DMS153 (cell line): Measurements from ENCODE around the gene RBMS3.

Experiments used
- DNase-seq: peaks from one replicate; lab custom pipeline; 2025; lab: John Stamatoyannopoulos, UW

RBMS3 gene

DNA sequence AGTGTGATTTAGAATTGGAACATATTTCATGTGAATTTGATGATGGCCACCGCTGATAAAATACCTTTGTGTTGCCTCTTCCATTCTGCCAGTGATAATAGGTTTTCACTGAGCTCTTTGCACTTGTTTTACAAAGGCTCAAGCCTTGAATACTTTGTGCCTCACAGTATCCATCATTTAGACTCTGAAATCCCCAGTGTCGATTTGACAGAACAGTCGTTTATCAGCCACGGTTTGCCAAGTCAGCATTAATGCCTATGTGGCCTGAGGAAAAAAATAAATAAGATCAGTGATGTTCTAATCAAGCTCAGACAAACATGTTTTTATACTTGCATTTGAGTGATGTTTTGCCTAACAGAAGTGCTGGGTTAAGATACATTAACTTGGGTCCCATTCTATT is 399.1 kb downstream of the RBMS3 start:
- no peak for DNase-seq

DNA sequence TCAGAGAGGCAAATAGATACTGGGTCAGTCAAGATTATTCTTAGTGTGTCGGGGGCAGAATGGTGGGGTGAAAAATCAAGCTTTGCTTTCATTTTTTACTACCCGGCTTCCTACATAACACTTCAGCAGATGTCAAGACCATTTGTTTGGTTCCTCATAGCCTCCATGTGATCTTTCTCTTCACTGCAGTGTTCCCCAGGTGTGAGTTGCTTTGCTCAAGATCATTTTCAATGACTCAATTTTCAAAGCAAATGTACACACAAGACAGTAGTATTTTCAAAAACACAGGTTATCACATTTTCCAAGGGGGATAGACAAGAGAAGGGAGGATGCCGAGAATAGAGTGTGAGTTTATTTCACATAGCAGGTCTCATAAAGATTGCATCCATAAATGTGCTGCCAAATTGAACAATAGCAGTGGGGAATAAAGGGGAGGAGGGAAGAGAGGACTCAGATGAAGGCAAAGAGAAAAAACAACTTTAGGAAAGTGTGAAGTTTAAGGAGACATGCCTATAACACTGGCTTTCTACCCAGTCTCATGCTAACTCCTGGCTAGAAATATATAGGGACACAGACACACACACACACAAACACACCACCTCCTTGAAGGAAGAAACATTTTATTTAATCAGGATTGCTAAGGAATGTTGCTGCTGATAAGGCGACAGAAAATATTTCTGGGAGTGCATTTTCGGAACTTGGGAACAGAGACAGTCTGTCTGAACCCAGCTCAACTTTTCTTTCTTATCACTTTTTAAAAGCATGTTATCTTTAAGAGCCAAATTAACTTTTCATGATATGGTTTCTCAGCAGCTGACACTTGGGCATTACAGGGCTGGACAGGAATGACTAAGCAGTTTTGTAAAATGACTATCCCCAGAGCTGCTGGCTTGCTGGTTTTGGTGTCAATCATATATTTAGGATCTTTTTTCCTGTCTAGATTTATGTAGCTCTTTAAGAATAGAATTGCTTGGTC is 402.4 kb downstream of the RBMS3 start:
- DNase-seq, result no peak

DNA sequence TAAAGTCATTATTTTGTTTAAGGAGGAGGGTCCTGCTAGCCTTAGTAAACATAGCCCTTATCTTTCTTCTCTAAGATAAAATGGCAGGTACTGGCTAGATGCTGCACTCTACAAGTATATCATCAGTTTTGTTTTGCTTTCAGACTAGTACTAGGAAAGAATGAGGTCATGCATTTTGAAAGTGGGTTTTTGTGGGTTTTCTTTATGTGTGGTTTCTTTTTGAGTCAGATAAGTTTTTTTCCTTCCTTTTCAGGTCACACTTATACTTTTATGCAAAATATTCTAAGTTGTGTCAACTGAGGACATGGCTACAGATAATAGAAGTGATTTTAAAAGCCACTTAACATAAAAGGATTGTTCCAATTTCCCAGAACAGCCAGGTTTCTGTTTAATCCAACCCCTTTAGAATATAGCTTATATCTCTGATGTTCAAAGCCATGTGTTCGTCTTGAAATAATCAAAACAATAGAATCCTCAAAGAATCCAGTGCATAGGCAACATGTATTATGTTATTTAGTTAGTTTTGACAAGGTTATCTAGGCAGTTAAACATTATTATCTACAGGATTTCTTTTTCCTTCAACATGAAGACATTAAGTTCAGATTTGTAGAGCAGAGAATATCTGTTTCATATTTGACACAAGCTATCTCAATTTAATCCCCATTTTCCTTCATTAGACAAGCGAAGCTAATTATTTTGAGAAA is 406.2 kb downstream of the RBMS3 start:
- no peak for DNase-seq

DNA sequence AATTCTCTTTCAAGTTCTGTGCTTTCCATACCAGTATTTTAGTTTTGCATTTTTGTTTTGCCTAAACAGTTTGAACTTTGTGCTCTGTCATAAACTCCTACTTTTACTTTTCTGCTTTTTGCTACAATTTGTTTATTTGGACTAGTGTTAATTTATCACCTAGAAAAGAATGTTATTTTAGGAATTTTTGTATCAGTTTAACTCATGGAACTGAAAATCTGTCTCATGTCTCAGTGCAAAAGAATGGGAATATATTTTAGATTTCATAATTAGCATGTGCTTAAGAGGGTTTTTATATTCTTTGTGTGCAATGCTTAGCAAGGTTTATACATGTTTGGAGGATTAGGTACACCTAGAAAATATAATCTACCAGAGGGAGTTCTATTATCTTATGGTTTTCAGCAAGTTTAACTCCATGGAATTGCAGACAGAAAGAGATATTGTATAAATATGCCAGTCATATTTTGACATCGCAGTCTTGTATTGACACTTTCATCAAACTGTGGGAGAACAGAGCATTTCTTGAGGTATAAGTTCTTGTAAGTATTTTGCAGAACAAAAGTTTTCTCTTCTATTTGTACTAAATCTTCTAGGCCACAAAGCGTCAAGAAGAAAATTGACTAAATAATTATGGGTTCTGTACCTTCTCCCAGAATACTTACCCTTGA is 409.9 kb downstream of the RBMS3 start:
- no peak for DNase-seq

DNA sequence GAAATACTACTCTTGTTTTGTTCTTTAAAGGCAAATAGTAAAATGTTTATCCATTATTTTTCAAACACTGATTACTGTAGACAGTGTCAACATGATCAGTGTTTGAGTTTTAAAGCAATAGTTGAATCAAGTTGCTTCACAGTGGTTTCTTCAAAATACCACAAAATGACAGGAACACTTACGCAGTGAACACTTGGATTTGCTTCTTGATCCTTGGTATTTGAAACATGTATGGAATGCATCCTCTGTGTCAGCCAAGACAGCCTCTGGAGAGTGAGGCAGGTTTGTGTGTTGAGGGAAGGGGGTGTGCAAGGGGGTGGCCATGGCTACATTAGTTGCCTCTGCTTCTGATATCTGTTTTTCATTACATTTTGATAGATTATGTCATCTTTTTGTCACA is 413.0 kb downstream of the RBMS3 start:
- no peak for DNase-seq

DNA sequence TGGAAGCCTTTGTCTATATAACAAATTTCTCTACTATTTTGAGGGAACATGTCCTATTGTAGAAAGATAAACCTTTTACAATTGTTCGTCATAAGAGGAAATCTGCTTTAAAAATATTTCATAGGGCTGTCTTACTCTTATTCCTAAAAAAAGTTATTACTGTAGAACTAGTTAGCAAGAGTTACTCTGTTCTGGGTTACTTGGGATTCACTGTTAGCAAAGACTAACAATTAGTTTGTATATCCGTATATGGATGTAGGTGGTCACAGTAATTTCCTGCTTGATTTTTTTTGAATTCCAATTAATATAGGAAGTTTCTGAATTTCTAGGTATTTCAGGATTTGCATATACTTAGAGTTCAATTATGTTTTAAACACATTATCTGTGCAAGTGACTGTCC is 413.5 kb downstream of the RBMS3 start:
- DNase-seq, result no peak

DNA sequence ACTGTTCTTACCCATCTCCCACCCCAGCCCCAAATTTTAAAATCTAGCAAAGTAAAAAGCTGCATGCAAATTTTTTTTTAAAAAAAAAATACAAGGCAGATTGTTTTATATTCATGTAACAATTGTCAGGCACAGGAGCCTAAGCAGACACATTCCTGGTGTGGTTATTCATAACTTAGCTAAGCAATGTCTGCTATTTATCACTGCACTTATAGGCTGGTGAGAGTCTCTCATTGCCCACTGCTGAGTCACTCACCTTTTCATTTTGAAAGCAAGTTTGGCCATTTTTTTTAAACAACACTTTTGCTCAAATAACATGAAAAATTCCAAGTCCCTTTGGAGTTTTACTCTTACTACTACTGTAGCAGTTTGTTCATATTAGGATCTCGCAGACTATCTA is 413.9 kb downstream of the RBMS3 start:
- DNase-seq, result no peak

DNA sequence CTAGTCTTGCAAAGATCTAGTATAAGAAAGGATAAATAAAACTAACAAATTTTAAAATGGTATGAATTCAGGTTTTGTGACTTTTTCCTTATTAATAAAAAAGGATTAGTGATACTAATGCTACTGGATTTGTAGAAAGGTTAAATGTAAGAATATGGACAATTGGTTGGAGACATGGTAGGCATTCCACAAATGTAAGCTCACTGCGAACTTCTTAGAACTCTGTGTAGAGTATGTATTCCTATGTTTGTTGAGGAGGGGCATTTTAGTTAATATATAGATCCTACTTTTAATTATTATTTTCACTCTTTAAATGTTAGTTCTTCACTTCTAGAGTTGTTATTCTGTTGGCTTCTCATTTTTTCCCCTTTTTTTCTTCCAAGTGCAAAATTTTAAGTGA is 414.3 kb downstream of the RBMS3 start:
- no peak for DNase-seq

DNA sequence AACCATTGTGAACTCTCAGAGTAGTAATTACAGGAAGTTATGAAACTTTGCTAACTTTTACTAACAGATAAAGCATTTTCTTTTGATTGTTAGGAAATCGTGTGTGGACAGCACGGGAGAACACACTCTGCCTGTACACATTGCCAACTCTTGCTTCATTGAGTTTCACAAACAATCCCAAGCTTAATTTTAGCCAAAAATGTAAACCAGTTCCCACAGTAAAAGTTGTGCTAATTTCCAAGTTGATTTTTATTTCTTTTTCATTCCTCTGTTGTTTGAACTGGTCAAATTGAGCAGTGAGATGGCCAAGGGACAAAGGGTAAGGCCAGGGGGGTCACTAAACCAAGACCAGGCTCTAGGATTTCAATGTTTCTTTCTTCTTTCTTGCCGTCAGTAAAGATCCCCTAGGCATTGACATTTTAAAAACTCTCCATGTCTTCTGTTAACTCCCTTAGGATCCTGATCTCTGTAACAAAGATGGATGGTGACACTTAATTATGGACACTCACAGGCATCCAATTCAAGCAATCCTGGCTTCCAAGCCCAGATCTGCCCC is 414.9 kb downstream of the RBMS3 start:
- no peak for DNase-seq

DNA sequence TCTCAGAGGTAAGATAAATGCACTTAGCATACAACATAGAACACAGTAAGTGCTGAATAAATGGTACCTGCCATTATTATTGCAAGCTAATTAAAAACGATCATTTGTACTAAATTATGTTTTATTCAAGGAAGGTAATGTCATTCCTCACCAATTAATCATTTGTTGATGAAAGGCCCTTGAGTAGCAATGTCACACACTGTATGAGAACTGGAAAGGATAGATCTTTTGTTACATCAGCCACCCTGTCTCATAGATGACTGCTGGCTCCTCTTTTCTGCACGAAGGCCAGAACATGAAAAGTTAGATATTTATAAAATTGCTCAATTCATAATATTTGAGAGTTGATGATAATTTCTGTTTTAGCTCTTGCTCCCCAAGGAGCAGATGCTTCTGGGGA is 415.4 kb downstream of the RBMS3 start:
- DNase-seq, result no peak

DNA sequence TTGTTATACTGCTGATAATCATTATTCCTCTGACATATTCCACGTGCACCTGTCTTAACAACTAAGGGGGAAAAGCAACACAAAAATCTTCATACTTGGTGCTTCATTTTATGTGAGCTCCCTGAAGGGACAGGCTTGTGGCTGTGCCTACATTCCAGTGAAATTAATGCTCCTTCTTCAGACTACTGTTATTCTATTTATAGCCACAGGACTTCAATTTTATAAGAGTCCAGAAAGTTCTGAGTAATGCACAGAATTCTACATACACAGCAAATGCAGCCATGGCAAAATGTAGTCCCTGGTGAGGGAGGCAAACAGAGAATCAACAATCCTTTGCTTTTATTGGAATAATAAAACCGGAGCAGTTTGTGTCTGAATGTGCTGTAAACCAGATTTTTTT is 417.1 kb downstream of the RBMS3 start:
- DNase-seq, result no peak

DNA sequence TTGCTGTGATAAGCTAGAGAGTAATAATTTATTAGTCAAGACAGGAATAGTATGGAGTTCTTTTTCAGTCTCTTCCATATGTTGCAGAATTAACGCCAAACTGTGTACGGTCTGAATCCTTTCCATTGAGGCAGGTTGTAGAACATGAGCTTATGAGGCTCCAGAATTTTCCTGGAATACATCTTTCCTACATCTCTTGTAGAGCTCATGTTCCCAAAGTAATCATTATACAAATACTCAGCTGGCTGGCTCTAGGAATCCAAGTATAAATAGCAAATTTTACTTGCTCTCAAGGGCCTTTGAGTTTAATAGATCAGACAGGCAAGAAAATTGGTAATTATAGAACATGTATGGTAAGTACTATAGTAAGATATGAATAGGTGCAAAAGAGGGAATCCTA is 419.4 kb downstream of the RBMS3 start:
- DNase-seq, result no peak

DNA sequence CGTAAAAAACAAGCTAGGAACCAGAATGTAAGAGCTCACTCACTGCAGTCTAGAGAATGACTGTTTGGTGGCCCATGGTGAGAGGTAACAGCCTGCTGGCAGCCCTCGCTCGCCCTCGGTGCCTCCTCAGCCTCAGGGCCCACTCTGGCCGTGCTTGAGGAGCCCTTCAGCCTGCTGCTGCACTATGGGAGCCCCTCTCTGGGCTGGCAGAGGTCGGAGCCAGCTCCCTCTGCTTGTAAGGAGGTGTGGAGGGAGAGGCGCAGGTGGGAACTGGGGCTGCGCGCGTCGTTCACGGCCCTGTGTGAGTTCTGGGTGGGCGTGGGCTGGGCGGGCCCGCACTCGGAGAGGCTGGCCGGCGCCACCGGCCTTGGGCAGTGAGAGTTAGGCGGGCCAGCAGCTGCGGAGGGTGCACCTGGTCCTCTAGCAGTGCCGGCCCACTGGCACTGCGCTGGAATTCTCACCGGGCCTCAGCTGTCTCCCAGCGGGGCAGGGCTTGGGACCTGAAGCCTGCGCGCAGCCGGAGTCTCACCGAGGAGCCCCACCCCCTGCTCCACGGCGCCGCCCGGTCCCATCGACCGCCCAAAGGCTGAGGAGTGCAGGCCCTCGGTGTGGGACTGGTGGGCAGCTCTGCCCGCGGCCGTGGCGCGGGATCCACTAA is 420.6 kb downstream of the RBMS3 start:
- DNase-seq, result no peak

DNA sequence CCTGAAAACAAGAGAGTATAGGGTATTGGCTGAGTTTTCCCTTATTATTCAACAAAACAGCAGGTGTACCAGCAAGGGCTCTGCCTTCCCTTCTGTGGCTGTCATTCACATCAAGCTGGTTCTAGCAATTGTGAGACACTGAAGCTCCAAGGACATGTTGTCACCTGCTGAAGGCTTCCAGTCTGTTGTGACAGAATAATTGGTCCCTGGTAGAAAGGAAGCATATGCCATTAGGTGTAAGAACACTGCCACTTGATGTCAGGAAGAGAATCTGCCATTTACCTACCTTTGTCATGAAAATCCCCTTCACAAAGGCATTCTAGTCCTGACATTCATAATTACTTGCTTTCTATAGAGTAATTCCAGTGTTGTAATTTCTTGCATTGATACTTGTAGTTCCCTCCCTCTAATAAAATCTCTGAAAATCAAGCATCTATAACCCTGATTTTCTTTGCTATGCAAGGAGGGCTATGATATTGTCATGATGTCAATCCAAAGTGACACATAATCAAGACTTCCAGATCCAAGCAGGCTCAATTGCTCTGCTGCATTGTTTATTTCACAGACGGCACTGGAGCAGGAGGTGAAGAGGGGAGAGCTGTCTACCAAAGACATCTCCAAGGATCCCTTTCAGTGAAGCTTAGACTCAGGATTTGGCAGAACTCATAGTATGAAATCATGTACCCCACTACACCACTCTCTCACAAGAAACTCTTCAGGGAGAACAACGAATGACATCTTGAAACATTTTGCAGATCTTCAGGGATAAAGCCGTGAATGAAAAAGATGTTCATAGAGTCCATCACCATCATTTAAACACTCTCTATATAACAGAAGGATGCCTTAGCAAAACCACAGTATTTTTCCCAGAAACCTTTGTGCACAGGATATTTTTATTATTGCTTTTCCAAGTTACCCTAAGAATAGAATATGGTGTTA is 425.3 kb downstream of the RBMS3 start:
- DNase-seq, result peak; percentile 42

DNA sequence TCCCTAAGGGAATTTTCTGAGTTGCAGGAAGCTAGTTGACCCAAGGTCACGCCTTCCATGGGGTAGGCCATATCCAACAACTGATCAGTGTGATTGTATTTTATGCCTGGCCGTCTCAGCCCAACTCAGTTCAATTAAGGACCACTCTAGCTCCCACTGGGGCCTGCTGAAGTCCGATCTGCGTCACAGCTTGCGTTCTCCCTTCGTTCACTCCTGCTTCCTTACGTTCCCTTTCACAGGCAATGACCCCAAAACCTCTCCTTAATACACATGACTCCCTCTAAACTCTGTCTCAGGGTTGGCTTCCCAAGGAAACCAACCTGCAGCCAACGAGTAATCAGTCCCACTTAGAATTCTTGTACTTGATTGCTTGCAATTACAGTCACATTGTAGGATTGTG is 428.0 kb downstream of the RBMS3 start:
- no peak for DNase-seq

DNA sequence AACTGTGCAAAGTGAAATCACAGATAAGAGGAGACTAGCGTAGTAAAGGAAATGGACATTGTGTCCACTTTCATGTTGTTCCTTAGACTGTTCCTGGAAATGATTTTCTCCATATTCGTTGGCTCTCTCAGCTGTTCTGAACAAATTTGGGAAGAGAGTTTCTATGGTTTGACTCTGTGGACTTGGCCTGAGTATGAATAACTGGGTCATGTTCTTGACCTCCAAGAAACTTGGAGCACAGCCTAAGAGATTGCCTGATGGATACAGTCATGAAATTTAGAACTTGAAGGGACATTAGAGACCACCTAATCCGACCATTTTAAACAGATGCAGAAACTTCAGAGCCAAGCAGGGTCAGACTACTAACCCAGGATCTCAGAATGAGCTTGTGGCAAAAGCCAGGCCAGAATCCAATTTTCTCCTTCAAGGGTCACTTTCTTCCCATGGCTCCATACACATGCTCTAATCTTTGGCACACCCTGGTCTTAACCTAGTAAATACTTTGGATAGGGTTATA is 430.4 kb downstream of the RBMS3 start:
- DNase-seq, result no peak

DNA sequence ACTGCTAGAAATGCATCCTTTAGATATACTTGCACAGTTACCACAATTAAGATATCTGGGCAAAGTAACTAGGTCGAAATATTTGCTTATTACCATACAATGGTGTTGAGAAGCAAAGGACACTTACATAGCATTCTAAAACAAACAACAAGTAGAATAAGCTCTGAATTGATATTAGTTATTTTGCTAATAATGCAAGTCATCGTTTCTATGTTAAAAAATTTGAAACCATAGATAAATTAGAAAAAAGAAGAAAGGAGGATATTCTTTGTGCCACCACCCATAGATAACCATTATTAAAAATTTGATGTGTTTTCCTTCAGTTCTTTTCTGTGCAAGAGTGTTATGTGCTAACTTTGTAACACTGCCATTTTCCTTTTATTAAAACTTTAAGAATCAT is 435.3 kb downstream of the RBMS3 start:
- DNase-seq, result no peak

DNA sequence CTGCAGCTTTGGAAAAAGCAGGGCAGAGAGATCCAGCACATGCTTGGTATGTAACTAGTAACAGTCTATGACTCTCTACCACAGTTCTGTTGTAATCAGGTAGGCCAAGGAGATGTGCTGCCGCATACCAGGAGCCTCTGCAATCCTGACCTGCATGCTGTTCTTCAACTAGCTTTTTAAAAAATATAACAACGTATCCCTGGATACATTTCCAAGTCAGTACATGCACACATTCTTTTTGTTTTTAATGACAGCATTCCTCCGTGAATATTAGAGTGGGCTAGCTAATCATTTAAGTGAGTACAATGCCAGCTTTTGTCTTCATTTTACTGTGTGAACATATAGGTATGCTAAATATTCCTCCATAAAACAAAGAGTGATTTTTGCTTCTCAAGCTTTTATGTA is 437.8 kb downstream of the RBMS3 start:
- DNase-seq, result no peak

DNA sequence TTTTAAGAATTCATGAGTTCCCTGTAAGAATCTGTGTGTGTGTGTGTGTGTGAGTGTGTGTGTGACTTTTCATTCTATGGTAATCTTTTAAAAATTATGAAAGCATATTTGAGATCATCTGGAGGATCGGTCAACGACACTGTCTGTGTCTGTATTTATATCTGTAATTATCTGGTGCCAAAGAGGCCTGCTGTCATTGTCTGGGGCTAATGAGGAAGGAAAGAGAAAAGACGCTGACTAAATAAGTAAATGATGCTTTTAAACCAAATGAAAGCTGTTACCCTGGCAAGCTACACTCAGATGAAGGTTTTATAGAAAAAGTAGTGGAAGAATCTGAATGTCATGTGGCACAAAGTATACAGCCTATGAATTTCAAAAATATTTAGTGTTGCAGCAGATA is 439.8 kb downstream of the RBMS3 start:
- DNase-seq, result no peak

DNA sequence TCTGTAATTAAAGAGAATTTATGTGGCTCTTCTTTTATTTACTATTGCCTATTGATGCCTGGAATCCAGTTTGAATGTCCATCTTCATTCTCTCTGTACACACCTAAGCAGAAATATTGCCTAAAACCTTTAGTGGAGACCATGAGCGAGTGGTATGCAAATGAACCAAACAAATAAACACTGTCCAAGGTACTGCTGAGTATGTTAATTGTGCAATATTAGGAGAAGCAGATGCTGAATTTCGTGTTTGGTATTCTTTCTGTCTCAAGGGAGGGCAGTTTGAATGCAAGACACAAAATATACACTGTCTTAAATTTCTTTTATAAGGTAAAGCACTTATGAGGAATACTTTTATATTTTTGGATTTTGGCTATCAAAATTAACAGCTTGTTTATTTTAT is 440.9 kb downstream of the RBMS3 start:
- DNase-seq, result no peak

DNA sequence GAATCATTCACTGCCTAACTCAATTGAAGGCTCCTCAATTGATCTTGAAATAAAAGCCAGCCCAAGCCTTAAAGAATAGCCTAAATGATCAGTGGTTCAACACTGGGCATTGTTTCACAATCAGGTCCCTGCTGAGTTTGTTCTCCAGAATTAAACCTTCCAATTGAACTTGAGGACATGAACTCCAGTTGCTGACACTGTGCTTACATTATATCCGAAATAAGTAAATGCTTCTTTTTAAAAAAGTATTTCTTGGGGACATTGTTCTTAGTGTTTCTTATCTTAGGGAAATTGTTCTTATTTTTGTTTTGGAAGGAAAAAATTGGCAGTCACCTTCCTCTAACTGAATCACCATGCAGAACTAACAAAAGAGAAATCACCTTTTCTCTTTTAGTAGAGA is 450.2 kb downstream of the RBMS3 start:
- no peak for DNase-seq
